ENCODE data around the gene ATF7IP2.

DNA sequence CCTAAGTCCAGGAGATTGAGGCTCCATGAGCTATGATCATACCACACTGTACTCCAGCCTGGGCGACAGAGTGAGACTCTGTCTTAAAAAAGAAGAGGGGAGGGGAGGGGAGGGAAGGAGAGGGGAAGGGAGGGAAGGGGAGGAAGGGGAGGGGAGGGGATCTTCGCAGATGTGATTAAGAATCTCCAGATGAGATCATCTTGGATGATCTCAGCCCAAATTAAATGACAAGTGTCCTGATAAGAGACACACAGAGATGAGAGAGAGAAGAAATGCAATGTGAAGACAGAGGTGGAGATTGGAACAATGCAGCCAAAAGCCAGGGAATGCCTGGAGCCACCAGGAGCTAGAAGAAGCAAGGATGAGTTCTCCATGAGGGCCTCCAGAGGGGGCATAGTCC lies 124.4 kb downstream of the ATF7IP2 start:
- TF ChIP-seq EZH2phosphoT487 (IDR thresholded peaks at IDR 0.05; ENCODE audit: borderline replicate concordance), result no peak
- no peak for TF ChIP-seq CTCF (conservative IDR thresholded peaks at IDR 0.05; ENCODE audit: low read length)

Data from Loucy (cell line).